D341Med (cell line): ENCODE results near the gene DESI2.

Experiments used
- DNase-seq: peaks from one replicate; pipeline ENCODE4 v3.0.0; 2012; ENCODE audit warnings: low spot score

DESI2 gene

GRCh38 chr1:244652623-244653438 is at the start of gene DESI2:
Gene DESI2 (plus strand): TSS chr1:244653126. CDS start chr1:244653314, 188 bp downstream.
- DNase-seq: peak; percentile 99

- DNase-seq: no peak
Measured at GRCh38 chr1:244603498-244603897, 49.4 kb upstream of the DESI2 start.

- DNase-seq: no peak
Measured at GRCh38 chr1:244605835-244606370, 47.0 kb upstream of the DESI2 start.

- DNase-seq: no peak
Measured at GRCh38 chr1:244614113-244614836, 38.7 kb upstream of the DESI2 start.

- no peak for DNase-seq
Measured at GRCh38 chr1:244614879-244615278, 38.0 kb upstream of the DESI2 start.

GRCh38 chr1:244615301-244615700 is 37.6 kb upstream of the DESI2 start:
- no peak for DNase-seq

GRCh38 chr1:244626709-244627108 is 26.2 kb upstream of the DESI2 start:
- DNase-seq: no peak

- no peak for DNase-seq
Measured at GRCh38 chr1:244628789-244629188, 24.1 kb upstream of the DESI2 start.

- DNase-seq: no peak
Measured at GRCh38 chr1:244633140-244633539, 19.8 kb upstream of the DESI2 start.

GRCh38 chr1:244634546-244634945 is 18.4 kb upstream of the DESI2 start:
- no peak for DNase-seq

- DNase-seq: no peak
Measured at GRCh38 chr1:244636488-244637259, 16.3 kb upstream of the DESI2 start.

- no peak for DNase-seq
Measured at GRCh38 chr1:244639561-244639960, 13.4 kb upstream of the DESI2 start.

GRCh38 chr1:244640917-244641316 is 12.0 kb upstream of the DESI2 start:
- no peak for DNase-seq

GRCh38 chr1:244642526-244642925 is 10.4 kb upstream of the DESI2 start:
- no peak for DNase-seq

GRCh38 chr1:244642988-244643387 is 9.9 kb upstream of the DESI2 start:
- DNase-seq: no peak

GRCh38 chr1:244645414-244645813 is 7.5 kb upstream of the DESI2 start:
- DNase-seq: no peak

- DNase-seq: no peak
Measured at GRCh38 chr1:244645890-244646289, 7.0 kb upstream of the DESI2 start.

GRCh38 chr1:244647819-244648218 is 5.1 kb upstream of the DESI2 start:
- DNase-seq: no peak

GRCh38 chr1:244651956-244652622 is 837 bp upstream of the DESI2 start:
- DNase-seq: no peak

GRCh38 chr1:244653439-244654107 is 647 bp downstream of the DESI2 start:
- no peak for DNase-seq
